ENCODE results near the gene ZNF384. TPM values are rescaled to one million over a fixed set of nuclear protein-coding genes. Genes with fewer than 3 reads are reported as not detected.

Gene ZNF384
- total and polyA plus RNA-seq, 2 of the 8 experiments (the other 6 are each of a cell fraction or from before 2014, with no cell fraction given) = 59.0 to 59.6 TPM

- Histone ChIP-seq H3K9ac (replicated peaks in 1 of 4; ENCODE audit: extremely low read depth in 1 of 4, low read depth in 3 of 4, low read length in 3 of 4) (no peak overlapping the region), H3K9me3 (ENCODE audit: insufficient read depth in 2 of 2, low read depth in 1 of 2, low read length in 1 of 2) (no peaks in the 10 kb centered on the region), H3K79me2 (ENCODE audit: control insufficient read depth in 1 of 2, insufficient read depth in 2 of 2, low read length in 2 of 2) (no peaks in the 10 kb centered on the region), H3K56ac (replicated peaks; ENCODE audit: insufficient read length, low read depth, low read length) (no peak overlapping the region), H3K18ac (ENCODE audit: extremely low read depth, low read length) (no peak overlapping the region), H2BK12ac (ENCODE audit: low read depth, low read length) (0 out of 2 replicates have a peak overlapping the region, but pooled peaks have one; percentile 27), H2AK5ac (ENCODE audit: low read depth, low read length) (no peak overlapping the region), H3K4me3 (ENCODE audit: extremely low read depth in 1 of 4, insufficient read depth in 2 of 4, low read depth in 3 of 4, low read length in 4 of 4) (no peak overlapping the region), H3K36me3 (ENCODE audit: control insufficient read depth in 2 of 4, insufficient read depth in 4 of 4, low read length in 3 of 4) (peaks cover 0 to 3% (median 1%) of the 10 kb centered on the region in 4 experiments; a peak in 1 of 8 replicates), H3K23ac (ENCODE audit: insufficient read length) (no peak overlapping the region), H3K27ac (ENCODE audit: low read depth, low read length) (no peak overlapping the region), H3K79me1 (ENCODE audit: low read depth, low read length) (no peaks in the 10 kb centered on the region; the same call in 1 of the 2 replicates), H4K20me1 (replicated peaks in 1 of 2; ENCODE audit: control insufficient read depth in 1 of 2, insufficient read depth in 2 of 2, low read length in 2 of 2) (no peaks in the 10 kb centered on the region), H3K4me2 (ENCODE audit: insufficient read depth in 1 of 2, low read depth in 2 of 2, low read length in 2 of 2) (no peak overlapping the region), H2BK120ac (replicated peaks; ENCODE audit: low read depth, low read length) (no peak overlapping the region), H2AFZ (ENCODE audit: low read length) (no peak overlapping the region), H3K4me1 (replicated peaks in 1 of 4; ENCODE audit: control insufficient read depth in 3 of 4, insufficient read depth in 4 of 4, low read length in 3 of 4) (peaks cover 0 to 4% (median 2%) of the 10 kb centered on the region in 4 experiments; a peak in 1 of 7 replicates), H4K91ac (replicated peaks; ENCODE audit: insufficient read length, low read length) (no peak overlapping the region), H3K27me3 (replicated peaks in 1 of 4; ENCODE audit: control insufficient read depth in 3 of 4, extremely low read depth in 1 of 4, insufficient read depth in 3 of 4, low read length in 3 of 4) (peaks cover 0 to 6% (median 4%) of the 10 kb centered on the region in 4 experiments; a peak in 2 of 7 replicates), H4K8ac (ENCODE audit: extremely low read depth, insufficient read depth, low read length) (no peak overlapping the region), H2BK20ac (ENCODE audit: low read length) (no peak overlapping the region), H2BK15ac (ENCODE audit: low read length) (no peak overlapping the region), H3K23me2 (ENCODE audit: low read depth, low read length) (peaks cover 11% of the 10 kb centered on the region), H3K4ac (replicated peaks; ENCODE audit: insufficient read length, low read depth, low read length) (no peak overlapping the region), H2BK5ac (ENCODE audit: low read depth, low read length) (no peak overlapping the region), H4K5ac (ENCODE audit: insufficient read length, low read depth, low read length) (no peak overlapping the region), H3K14ac (ENCODE audit: insufficient read length) (no peak overlapping the region)
- no peak for TF ChIP-seq EZH2 (IDR thresholded peaks at IDR 0.05; ENCODE audit: low read depth, low read length, severe bottlenecking)
- no peak for TF ChIP-seq CEBPB (IDR thresholded peaks at IDR 0.05; ENCODE audit: low read depth, low read length)
- TF ChIP-seq KDM4A (IDR thresholded peaks at IDR 0.05; ENCODE audit: low read depth, low read length, severe bottlenecking) = no peak
- TF ChIP-seq SRF (IDR thresholded peaks at IDR 0.05; ENCODE audit: low read depth, low read length) = no peak
- no peak for TF ChIP-seq SAP30 (IDR thresholded peaks at IDR 0.05; ENCODE audit: insufficient read depth, insufficient replicate concordance, low read length)
- TF ChIP-seq MAX (IDR thresholded peaks at IDR 0.05) = no peak
- TF ChIP-seq ATF3 (IDR thresholded peaks at IDR 0.05; ENCODE audit: insufficient read depth, low read depth, low read length) = no peak
- TF ChIP-seq POLR2A (IDR thresholded peaks at IDR 0.05; ENCODE audit: control extremely low read depth in 1 of 2, low read depth in 2 of 2, low read length in 2 of 2) = no peak
- no peak for TF ChIP-seq PHF8 (conservative IDR thresholded peaks at IDR 0.05; ENCODE audit: low read depth, low read length)
- CTCF ChIA-PET (ENCODE audit: partially characterized antibody) = interaction anchor here (1.0 to 7.7 kb wide), 9 partner anchors 10 to 92 kb away, joined by 3 to 55 read pairs (median 5); partner anchors contain the start of gene LPAR5
- POLR2A ChIA-PET (ENCODE audit: partially characterized antibody) = interaction anchor here (0.7 to 2.2 kb wide), 7 partner anchors 16 to 326 kb away, joined by 3 to 11 read pairs (median 4); partner anchors contain the start of gene ACRBP
- no peak for DNase-seq (ENCODE audit: low read depth in 1 of 2, low spot score in 2 of 2)
- FAIRE-seq = no peak
- 92% methylated on average over 9 of the region's 9 CpGs; no CpG with 5 or more reads in 1 of the 2 experiments for WGBS, 2 experiments (ENCODE audit: extremely low coverage in 1 of 2, insufficient coverage in 1 of 2, insufficient read length in 1 of 2, insufficient replicate concordance in 2 of 2, low coverage in 1 of 2, low lambda C conversion rate in 2 of 2, missing lambda C conversion rate in 1 of 2)
Measured at GRCh38 chr12:6694701-6695100, 5.5 kb upstream of the ZNF384 start.

Measured in H1 (cell line).